GM18873 (cell line): Measurements from ENCODE around the gene KCNQ2.

ENCODE experiments used
- ATAC-seq: cut with Tn5 transposase; IDR thresholded peaks from one replicate; pipeline ENCODE4 v1.9.1; 2021; ENCODE audit warnings: mild to moderate bottlenecking, moderate library complexity, moderate number of reproducible peaks; ENCODE audit not compliant: unreplicated experiment, low FRiP score

The KCNQ2 gene

GRCh38 chr20:63502671-63503172 lies 30.3 kb upstream of the KCNQ2 start:
- ATAC-seq = no peak

- no peak for ATAC-seq
Measured at GRCh38 chr20:63501818-63502670, 29.6 kb upstream of the KCNQ2 start.

GRCh38 chr20:63500902-63501817 lies 28.7 kb upstream of the KCNQ2 start:
- ATAC-seq = no peak

GRCh38 chr20:63500151-63500901 lies 27.9 kb upstream of the KCNQ2 start:
- ATAC-seq = no peak

- no peak for ATAC-seq
Measured at GRCh38 chr20:63499338-63499969, 27.0 kb upstream of the KCNQ2 start.

- no peak for ATAC-seq
Measured at GRCh38 chr20:63498960-63499337, 26.5 kb upstream of the KCNQ2 start, which contains the start of gene EEF1A2. TSS of gene EEF1A2 (minus strand) at chr20:63499083. CDS start at chr20:63497763, 1,320 bp downstream.

- no peak for ATAC-seq
Measured at GRCh38 chr20:63497946-63498935, 25.8 kb upstream of the KCNQ2 start.

GRCh38 chr20:63497138-63497945 lies 24.9 kb upstream of the KCNQ2 start:
- ATAC-seq = no peak

- no peak for ATAC-seq
Measured at GRCh38 chr20:63496596-63497120, 24.2 kb upstream of the KCNQ2 start.

- no peak for ATAC-seq
Measured at GRCh38 chr20:63495741-63496595, 23.5 kb upstream of the KCNQ2 start.

- ATAC-seq = no peak
Measured at GRCh38 chr20:63495167-63495720, 22.8 kb upstream of the KCNQ2 start.

GRCh38 chr20:63494420-63495166 lies 22.1 kb upstream of the KCNQ2 start:
- no peak for ATAC-seq

- no peak for ATAC-seq
Measured at GRCh38 chr20:63494084-63494419, 21.6 kb upstream of the KCNQ2 start.

- no peak for ATAC-seq
Measured at GRCh38 chr20:63493563-63494020, 21.1 kb upstream of the KCNQ2 start.

GRCh38 chr20:63492982-63493381 lies 20.5 kb upstream of the KCNQ2 start:
- no peak for ATAC-seq

GRCh38 chr20:63492518-63492917 lies 20.1 kb upstream of the KCNQ2 start:
- ATAC-seq = no peak
